Spleen (tissue), 7 donors: Measurements from ENCODE around the gene PTPRN2.

Experiments used
- POLR2A ChIP-seq, 3 donors: fragments of 450-650 bp; IDR thresholded peaks; one replicate each; pipeline ENCODE4 v1.5.1; 2017; ENCODE audit warnings: antibody characterized with exemption in 3 of 3, mild to moderate bottlenecking in 1 of 3
- TF ChIP-seq, protein P1 (sequence below), 11 experiments: fragments of 200-600 bp in 7 of 11; fragments of 450-650 bp in 4 of 11; sonication (generic) in 4 of 11; IDR thresholded peaks in 8 of 11; conservative IDR thresholded peaks in 3 of 11; 1 replicate in 7 of 11; 2 replicates in 4 of 11; pipeline versions ENCODE4 v1.4.0 to v1.8.0; 2016 to 2021; ENCODE audit warnings: antibody characterized with exemption in 11 of 11, inconsistent platforms in 4 of 11, mild to moderate bottlenecking in 1 of 11
- donor health status: DM: no; HTN: no; CAD: no; lungs with moderate emphysema.
- donor health status: DM: no; HTN: no; CAD: no.
- donor health status: DM: no; HTN: no; CAD: no.

DNA sequence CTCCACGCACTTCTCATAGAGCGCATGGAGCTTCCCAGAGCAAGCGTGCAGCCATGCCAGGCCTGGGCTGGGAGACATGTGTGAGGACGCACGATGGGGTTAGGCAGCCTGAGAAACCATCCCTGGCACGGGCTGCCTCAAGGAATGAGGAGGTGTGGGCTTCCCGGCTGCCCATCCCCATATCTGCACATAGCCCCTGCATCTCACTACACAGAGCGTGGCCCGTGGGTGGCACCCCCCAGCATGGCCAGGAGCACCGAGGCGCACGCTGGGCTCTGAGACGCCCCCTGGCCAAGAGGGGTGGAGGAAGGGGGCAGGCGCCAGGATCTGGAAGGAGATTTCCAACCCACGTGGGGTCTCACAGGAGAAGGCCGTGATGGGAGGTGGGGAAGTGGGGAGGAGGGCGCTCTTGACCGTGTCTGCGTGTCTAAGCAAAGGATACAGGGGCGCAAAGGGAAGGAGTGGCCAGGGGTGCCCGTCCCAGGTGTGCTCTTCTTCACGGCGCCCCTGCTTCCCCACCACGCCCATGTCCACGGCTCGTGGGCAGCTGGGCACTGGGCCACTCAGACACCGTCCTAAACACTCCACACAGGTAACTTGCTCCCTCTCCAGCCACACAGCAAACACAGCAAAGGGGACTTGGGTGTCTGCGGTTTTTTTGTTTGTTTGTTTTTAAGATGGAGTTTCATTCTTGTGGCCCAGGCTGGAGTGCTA, 340.5 kb downstream of the PTPRN2 start:
- TF ChIP-seq, protein P1, sequence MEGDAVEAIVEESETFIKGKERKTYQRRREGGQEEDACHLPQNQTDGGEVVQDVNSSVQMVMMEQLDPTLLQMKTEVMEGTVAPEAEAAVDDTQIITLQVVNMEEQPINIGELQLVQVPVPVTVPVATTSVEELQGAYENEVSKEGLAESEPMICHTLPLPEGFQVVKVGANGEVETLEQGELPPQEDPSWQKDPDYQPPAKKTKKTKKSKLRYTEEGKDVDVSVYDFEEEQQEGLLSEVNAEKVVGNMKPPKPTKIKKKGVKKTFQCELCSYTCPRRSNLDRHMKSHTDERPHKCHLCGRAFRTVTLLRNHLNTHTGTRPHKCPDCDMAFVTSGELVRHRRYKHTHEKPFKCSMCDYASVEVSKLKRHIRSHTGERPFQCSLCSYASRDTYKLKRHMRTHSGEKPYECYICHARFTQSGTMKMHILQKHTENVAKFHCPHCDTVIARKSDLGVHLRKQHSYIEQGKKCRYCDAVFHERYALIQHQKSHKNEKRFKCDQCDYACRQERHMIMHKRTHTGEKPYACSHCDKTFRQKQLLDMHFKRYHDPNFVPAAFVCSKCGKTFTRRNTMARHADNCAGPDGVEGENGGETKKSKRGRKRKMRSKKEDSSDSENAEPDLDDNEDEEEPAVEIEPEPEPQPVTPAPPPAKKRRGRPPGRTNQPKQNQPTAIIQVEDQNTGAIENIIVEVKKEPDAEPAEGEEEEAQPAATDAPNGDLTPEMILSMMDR (IDR thresholded peaks at IDR 0.05 in 8 of 11, conservative IDR thresholded peaks at IDR 0.05 in 3 of 11): no peak
- no peak for TF ChIP-seq POLR2A (IDR thresholded peaks at IDR 0.05)
